GM18858 (cell line): ENCODE measurements around the gene SPATS2L.
"Not testable (repeated sequence)": the region's sequence is repeated elsewhere in the genome, so short reads cannot be mapped to it uniquely, and the experiment has no call there.

Source experiments
- ATAC-seq: cut with Tn5 transposase; IDR thresholded peaks from one replicate; pipeline ENCODE4 v1.9.1; 2021; ENCODE audit not compliant: unreplicated experiment

The SPATS2L gene

DNA sequence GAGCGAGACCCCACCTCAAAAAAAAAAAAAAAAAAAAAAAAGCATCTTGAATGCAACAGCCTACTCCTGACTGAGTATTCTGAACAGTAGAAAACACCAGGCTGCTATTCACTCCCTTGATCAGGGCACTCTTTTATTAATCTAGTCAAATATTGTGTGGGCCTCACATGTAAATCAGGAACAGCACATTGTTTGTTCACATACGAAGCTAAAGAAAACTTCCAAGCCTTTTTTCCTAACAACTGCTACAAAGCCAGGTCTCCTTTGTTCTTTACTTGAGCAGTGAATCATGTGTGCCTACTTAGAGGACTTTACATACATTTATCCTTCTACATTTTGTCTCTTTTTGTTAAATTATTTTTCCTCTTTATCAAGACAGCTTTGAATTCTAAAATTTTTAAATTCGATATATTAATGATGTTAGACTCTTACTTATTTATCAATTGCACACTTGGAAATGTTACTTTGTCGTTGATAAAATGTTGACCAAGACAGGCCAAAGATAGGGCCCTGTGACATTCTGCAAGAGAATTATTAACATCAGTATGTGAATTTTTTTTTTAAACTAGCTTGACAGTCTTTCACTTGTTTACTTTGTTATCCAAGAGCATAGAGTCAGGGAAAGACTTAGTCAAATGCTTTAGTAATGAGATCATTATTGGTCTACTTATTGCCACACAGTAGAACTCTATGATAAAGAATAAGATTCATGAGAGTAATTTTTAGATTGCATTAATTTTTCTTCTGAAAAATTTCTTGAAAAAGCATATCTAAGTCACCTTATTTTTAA lies 13.2 kb downstream of the SPATS2L start:
- ATAC-seq: no peak

DNA sequence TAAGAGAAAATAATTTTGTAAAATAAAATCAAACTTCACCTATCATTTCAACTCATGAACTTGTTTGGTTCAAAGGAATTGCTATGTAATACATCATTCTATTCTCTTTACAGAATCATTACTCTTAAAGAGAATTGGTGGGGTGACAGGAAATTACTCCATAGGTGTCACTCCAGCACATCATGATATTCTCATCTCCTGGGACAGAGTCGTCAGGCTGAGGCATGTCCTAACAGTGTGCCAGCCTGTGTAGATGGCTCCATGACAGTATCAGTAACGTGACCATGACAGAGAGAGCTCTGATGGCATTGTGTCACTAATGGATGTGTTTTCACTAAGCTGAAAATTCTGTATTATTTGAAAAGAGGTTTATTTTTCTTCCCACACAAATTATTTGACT lies 13.9 kb downstream of the SPATS2L start:
- no peak for ATAC-seq

DNA sequence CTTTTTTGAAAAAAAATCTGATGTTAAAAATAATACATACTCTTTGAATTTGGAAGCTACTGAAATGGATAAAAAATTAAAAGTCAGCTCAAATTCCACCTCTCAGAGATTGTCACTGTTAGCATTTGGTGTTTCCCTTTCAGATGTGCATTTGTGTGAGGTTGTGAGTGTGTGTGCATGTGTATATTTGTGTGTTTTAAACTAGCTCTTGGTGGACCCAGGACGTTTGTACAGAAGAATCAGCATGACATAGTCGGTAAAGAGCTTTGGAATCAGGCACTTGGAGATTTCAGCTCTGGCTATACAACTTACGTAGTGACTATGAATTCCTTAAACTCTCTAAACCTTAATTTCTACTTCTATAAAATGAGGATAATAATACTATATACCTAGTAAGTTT lies 14.5 kb downstream of the SPATS2L start:
- ATAC-seq: no peak

DNA sequence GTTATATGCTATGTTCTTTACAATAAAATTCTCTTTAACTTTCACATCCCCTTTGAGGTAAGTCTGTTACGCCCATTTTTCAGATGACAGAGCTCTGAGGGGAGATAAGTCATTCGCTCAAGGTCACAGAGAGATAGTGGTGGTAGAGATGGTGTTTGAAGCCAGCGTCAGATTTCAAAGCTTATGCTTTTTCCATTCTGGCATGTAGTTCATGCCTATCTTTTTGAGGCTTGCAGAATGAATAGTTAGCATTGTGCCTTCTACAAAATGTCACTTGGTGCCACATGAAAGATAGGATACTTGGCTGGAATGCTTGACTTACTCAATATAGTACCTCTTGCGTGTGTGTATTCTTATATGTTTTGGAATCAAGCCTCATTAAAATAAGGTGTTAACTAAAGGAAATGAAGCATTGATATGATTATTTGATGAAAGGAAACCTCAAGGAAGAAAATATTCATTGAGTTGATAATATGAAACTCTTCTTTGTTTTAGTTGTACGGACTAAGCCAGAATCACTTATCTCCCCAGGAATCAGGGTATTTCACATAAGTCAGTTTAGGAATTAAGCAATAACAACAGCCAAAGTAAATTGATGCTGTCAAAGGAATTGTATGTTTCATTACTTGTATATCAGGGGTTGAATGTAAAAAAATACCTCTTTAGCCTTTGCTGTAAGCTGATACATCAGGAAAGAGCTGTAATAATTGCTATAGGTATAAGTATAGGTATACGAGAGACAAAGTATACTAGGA lies 15.5 kb downstream of the SPATS2L start:
- ATAC-seq: no peak

DNA sequence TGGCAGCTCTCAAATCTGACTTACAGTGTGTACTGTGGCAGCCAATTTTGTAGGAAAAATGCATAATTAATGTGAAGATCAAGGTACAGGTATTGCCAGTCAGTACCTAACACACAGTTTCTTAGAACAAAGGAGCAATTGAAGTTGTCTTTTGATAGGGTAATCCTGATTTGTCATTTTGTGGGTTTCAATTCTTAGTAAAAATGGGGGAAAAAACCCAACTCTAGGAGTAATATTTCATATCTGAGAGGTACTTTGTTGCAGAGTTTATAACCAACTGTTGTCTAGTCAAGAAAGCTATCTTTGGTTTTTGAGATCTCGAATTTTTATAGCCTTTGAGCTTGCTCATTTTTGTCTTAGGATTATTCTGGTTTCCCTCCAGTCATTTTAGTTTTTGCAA lies 16.1 kb downstream of the SPATS2L start:
- no peak for ATAC-seq

DNA sequence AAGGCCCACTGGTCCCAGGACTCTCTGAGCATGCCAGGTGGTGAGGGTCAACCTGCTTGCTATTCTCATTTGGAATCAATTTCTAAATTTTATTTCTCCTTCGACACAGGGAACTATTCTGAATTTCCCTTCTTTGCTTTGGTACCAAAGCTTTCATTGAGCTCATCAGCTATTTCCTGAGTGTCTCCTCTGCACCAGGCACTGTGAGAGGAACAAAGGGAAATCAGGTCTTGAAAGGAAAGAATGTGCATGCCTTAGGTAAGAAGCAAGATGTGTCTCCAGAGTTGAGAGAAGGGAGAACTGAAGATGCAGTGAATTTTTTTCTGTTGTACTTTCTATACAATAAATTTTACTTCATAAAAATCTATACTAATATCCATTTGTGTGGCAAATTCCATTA lies 17.9 kb downstream of the SPATS2L start:
- ATAC-seq: no peak

DNA sequence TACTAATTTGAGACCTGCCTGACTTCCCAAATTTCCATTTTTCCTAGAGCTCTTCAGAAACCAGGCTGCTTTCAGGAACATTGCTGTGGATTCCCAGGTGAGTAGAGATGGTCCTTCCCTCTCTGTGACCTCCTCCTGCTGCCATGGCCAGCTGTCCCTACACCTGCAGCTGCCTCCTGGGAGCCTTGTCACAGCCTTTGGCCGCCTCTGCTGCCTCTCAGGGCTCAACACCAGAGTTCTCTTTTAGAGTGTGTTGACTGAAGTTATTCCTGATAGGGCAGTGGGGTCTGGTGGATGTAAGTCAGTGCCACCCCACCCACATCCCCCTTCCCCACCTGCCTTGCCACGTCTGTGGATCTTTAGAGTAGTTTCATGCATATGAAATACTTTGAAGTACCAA lies 22.9 kb downstream of the SPATS2L start:
- no peak for ATAC-seq

DNA sequence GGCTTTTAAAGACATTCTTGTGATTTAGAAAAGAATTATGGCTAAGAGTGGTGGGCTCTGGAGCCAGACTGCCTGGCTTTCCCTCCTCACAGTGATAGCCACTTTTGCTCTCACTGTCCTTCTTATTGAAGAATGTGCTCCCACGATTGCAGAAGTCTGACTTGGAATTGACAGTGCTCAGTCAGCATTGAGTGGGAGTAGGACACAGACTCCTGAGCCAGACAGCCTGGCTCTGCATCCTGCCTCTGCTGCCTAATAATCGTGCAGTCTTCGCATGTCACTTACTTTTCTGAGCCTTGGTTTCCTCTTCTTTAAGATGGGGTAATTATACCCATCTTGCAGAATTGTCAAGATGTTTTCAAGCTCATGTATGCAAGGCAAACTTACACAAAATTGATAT lies 23.3 kb downstream of the SPATS2L start:
- ATAC-seq: no peak

DNA sequence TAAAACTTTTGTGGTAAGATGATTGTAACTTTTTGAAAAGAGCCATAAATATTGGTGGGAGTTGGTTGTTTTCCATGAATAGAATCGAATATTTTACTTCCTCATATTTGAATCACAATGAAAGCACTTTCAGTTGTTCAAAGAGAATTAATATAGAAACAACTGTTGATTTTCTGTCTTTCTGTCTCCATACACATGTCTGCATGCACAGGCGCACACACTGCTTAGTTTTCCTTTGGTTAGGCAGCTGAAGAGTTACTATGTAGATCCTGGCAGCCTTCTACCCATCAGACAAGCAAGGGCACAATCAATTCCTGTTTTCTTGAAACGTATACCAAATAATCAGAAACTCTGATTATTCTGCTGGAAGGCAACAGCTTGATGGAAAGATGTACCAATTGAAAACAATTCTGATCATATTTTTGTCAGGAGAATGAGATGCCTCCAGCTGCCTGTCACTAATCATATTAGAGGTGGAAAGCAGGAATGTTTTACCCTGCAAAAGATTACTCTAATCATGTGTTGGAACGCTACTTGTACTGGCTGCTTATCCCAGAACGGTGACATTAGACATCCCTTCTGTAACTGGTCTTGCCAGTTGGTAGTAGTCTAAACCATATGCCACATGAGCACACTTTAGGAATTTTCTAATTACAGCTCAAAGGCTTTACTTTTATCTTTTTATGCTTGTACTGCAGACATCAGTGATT lies 24.0 kb downstream of the SPATS2L start:
- no peak for ATAC-seq

DNA sequence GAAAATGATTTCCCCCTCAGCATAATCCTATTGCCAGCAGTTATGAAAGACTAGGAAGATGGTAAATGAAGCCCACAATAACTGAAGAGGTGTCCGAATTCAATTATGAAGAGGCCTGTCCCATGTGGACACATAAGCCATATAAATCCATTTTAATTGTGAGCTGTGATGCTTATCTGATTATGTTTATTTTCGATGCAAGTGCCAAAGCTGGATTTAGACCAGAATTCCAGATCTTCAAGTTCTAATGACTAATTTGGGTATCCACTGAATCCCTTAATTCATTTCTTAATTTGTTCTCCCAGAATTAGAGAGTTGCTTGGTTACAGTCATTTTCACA lies 24.5 kb downstream of the SPATS2L start:
- no peak for ATAC-seq

DNA sequence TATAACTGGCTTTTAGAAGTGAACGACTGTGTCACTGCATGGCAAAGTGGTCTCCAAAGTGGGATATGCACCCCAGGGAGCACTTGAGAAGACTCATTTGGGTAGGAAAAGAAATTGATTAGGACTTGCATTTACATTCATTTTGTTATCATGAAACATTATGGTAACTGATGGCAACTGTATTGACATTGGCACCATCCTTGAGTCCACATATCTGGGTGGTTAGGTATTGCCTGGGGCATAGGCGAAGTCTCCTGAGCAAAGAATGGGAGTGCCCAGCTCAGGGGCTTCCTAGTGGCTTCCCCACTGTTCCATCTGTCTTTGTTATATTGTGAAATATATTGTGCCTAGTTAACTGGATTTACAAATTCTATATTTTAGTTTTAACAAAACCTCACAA lies 29.2 kb downstream of the SPATS2L start:
- ATAC-seq: no peak

DNA sequence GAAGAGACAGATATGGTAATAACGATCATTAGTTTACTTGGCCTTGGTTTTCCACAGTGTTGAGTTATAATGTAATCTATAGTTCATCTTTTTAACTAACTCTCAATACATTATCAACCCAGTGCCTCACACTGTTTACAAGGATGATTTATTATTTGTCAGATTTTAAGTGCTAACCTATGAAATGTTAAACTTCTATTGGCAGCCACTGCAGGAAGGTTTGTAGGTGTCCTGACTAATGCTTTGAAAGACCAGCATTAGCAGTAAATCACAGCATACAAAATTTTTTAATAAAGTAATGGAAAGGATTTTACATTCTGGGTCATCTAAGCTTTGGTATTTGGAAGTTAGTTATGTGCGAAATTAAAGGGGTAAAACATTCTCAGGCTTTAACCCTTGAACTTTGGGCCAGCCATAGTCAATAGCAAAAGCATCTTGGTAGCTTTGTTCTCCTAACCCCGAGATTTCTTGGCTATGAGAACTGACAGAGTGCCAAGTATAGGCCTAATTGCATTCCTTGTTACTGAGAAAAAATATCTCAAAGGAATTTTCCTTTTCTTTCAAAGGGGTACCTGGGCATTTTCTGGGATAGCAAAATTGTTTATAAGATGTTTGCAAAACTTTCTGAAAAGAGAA lies 30.6 kb downstream of the SPATS2L start:
- no peak for ATAC-seq

DNA sequence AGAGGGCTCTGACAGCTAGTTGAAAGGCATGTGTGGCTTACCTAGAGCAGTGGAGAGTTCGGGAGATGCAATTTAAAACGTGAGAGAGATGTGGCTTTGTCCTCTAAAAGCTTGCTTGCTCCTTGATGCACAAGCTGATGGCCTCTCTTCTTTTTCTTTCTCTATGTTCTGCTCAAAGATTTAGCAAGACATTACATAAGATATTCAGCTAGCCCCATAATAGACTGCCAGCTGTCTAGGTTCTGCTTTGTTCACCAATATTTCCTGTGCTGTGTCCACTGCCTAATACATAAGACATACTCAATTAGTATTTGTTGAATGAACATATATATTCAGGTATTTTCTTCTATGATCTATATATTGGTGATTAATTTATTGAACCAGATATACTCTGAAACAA lies 31.1 kb downstream of the SPATS2L start:
- ATAC-seq: no peak

DNA sequence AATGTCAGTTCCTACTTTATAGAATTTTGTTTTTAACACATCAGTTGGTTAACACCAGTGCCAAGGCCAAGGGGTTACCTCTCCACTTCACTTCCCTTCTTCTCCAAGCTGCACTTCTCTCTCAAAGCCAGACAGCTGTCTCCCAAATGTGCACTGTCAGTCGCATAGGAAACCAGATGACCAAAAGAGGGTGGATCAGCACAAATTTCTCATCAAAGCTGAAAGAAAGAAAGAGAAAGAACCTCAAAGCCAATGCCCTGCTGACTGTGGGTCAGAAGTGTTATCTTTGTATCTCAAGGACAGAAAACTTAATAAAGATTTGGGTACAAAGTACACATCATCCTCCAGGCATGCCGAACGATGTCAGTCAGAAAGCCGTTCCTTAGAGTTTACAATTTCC lies 32.2 kb downstream of the SPATS2L start:
- ATAC-seq: no peak

DNA sequence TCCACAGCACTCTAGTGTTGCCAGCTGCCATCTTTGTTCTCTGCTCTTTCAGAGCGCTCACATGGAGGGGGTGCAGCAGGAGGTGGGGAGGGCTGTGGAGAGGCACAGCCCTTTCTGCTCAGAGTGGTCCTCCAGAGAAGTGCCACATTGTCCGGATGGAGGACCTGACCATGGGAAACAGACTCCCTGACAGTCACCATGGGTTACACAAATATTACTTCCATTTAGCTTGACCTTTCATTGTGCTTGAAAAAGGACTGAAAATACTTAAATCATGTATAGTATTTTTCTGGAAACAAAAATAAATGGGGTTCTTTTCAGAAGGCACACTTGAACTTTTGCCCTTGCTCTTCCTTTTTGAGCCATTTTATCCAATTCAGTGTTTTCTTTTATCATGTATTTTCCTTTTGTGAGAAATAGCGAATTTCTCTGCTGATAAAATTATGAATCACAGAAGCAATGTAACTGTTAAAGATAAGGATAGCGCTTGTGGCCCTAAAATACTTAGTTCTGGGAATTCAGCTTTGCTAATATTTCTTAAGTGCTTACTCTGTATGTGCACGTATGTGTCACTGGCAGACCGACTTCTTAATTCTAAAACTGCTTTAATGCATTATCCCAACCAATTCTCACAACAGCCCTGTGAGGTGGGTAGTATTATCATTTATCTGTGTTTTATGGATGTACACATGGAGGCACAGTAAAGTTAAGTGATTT lies 34.2 kb downstream of the SPATS2L start:
- no peak for ATAC-seq

DNA sequence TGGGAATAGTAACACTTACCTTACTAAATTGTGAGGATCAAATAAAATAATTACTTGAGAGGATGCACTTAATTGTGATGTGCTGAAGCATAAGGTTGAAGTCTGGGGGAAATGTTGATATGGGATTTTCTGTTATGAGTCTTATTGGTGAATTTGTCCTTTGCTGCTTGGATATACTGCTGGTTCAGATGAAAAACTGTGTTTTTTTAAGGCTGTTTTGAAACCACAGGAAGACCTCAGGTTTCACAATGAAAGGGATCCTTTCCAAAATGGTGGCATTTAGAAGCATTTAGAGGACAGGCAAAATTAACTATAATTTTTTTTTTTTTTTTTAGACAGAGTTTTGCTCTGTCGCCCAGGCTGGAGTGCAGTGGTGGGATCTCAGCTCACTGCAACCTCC lies 34.9 kb downstream of the SPATS2L start:
- no peak for ATAC-seq

DNA sequence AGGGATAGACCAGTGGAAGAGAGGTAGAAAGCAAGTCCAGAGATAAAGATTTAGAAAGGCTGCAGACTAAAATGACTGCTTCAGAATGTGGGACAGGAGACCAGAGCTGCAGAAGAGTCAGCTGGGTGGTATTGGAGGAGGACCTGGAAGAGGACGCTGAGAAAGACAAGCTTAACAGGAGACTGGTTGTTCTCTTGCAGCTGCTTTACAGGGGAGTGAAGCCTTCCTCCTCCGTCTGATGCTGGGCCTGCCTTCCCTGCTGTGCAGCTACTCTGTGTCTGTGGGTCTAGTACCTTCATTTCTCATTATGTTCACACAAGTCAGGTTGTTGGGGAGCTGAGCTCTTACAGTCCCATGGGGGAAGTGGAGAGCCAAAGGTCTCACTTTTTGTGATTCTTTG lies 35.7 kb downstream of the SPATS2L start:
- no peak for ATAC-seq

DNA sequence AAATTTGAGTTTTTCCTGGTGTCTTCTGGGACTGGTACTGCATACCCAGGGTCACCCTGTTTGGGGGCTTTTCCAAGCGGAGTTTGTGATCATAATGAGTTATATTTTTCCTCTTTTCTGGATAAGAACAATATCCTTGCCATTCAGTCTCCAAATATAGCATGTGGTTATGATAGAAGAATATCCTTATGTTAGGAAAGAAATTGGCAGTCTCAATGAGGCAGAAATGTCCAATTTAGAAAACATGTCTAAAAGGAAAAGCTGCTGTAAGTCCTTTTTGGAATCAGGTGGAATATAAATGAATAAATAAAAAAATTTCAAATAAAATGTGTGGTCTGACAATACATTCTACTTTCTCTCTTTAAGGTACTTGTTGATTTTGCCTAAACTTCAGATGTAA lies 36.2 kb downstream of the SPATS2L start:
- ATAC-seq: no peak

DNA sequence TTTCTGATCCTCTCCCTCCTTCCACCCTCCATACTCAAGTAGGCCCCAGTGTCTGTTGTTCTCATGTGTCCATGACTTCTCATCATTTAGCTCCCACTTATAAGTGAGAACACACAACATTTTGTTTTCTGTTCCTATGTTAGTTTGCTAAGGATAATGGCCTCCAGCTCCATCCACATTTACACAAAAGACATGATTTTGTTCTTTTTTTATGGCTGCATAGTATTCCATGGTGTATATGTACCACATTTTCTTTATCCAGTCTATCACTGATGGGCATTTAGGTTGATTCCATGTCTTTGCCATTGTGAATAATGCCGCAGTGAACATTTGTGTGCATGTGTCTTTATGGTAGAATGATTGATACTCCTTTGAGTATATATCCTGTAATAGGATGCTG lies 37.7 kb downstream of the SPATS2L start:
- not testable (repeated sequence) for ATAC-seq

DNA sequence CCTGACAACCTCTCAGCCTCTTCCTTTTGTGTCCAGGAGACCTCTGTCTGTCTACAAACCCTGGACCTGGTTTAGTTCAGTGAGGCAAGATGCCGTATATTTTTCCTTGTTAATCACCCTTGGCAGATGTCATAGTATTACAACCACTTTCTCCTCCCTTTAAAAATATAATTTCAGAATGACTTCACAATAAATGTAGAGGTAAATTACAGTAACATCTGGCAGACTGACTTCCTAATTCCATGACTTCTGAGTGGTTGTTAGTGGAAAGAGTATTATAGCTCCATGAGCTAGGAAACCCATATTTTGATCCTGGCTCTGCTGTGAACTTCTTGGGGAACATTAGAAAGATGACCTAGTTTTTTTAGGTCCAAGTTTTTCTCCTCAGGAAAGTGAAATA lies 39.5 kb downstream of the SPATS2L start:
- ATAC-seq: no peak

DNA sequence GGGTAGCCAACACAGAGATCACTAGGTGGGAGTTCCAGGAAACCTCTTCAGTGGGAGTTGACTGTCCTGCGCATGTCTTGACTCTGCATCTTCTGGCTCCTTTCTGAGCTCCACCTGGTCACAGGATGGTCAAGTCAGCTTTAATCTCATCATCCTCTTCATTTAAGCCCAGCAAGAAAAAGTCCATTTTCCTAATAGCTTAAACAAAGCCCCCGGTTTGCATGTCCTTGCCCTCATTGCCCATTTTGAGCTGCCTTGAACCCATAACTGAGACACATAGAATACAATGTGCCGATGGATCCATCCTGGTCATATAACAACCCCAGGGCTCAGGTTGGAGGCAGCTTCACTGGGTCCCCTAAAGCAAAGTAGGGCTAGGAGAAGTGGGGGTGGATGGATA lies 40.8 kb downstream of the SPATS2L start:
- no peak for ATAC-seq
